Activated CD8-positive, alpha-beta memory T cell treated with anti-CD3 and anti-CD28 coated beads, Interleukin-2, amount 10 ng/mL, durations not matched to agents 7 days and 5 days (primary cell): ENCODE results near the gene ZNF385B. TPM values are rescaled to one million over a fixed set of nuclear protein-coding genes. Genes with fewer than 3 reads are reported as not detected.

Source experiments
- ATAC-seq: fragments of 150-1000 bp; cut with Tn5 transposase; one replicate; pipeline ENCODE4 v1.10.0; 2021; ENCODE audit warnings: moderate library complexity
- CTCF ChIA-PET: fragments of 350-600 bp; sonication (Branson Sonifier 250); formaldehyde crosslinking; loops from one replicate; lab custom pipeline; 2021; ENCODE audit warnings: antibody characterized with exemption; lab: Charles Lee
- DNase-seq: peaks from one replicate; pipeline ENCODE4 v3.0.0-alpha.2; 2020
- H3K27ac Mint-ChIP-seq: one replicate; pipeline ENCODE4 v1.8.0; 2021; ENCODE audit warnings: mild to moderate bottlenecking, mixed read lengths
- H3K27me3 Mint-ChIP-seq: one replicate; pipeline ENCODE4 v1.8.0; 2021; ENCODE audit warnings: mixed read lengths
- H3K36me3 Mint-ChIP-seq: one replicate; pipeline ENCODE4 v1.8.0; 2021; ENCODE audit warnings: mild to moderate bottlenecking, mixed read lengths
- H3K4me1 Mint-ChIP-seq: one replicate; pipeline ENCODE4 v1.8.0; 2021; ENCODE audit warnings: mixed read lengths
- H3K4me3 Mint-ChIP-seq: one replicate; pipeline ENCODE4 v1.8.0; 2021; ENCODE audit warnings: mild to moderate bottlenecking, moderate library complexity, mixed read lengths
- H3K9me3 Mint-ChIP-seq: one replicate; pipeline ENCODE4 v1.8.0; 2022; ENCODE audit warnings: low read depth, mixed read lengths
- total RNA-seq, 2 experiments: library from RNA; stranded (reverse); gene quantifications; one replicate each; pipeline ENCODE4 v1.2.3, GENCODE V29; 2021

The ZNF385B gene
- total RNA-seq, 2 experiments from 2014 or later = not detected

- CTCF ChIA-PET = no interaction called here
- ATAC-seq (no peak), DNase-seq (no peak)
- H3K27ac Mint-ChIP-seq = no peak overlapping the region
- no peaks in the 10 kb centered on the region for H3K4me1 Mint-ChIP-seq
- no peaks in the 10 kb centered on the region for H3K9me3 Mint-ChIP-seq
- H3K36me3 Mint-ChIP-seq = no peaks in the 10 kb centered on the region
- H3K27me3 Mint-ChIP-seq = no peaks in the 10 kb centered on the region
- H3K4me3 Mint-ChIP-seq = no peak overlapping the region
These were observed 266.1 kb downstream of the ZNF385B start for GRCh38 chr2:179595284-179595683.

- H3K27me3 Mint-ChIP-seq = no peaks in the 10 kb centered on the region
- no peak overlapping the region for H3K4me3 Mint-ChIP-seq
- H3K27ac Mint-ChIP-seq = no peak overlapping the region
- DNase-seq (no peak), ATAC-seq (no peak)
- CTCF ChIA-PET = no interaction called here
- H3K36me3 Mint-ChIP-seq = no peaks in the 10 kb centered on the region
- H3K4me1 Mint-ChIP-seq = no peaks in the 10 kb centered on the region
- H3K9me3 Mint-ChIP-seq = no peaks in the 10 kb centered on the region
These were observed 266.9 kb downstream of the ZNF385B start for GRCh38 chr2:179594268-179595112.

- H3K27me3 Mint-ChIP-seq = no peaks in the 10 kb centered on the region
- CTCF ChIA-PET = no interaction called here
- ATAC-seq = no peak
- no peaks in the 10 kb centered on the region for H3K36me3 Mint-ChIP-seq
- no peak overlapping the region for H3K27ac Mint-ChIP-seq
- H3K9me3 Mint-ChIP-seq = no peaks in the 10 kb centered on the region
- H3K4me1 Mint-ChIP-seq = no peaks in the 10 kb centered on the region
- H3K4me3 Mint-ChIP-seq = no peak overlapping the region
- no peak for DNase-seq
These were observed 268.1 kb downstream of the ZNF385B start for GRCh38 chr2:179593323-179593722.

GRCh38 chr2:179592167-179592936 is 269.1 kb downstream of the ZNF385B start:
- H3K4me3 Mint-ChIP-seq = no peak overlapping the region
- H3K27me3 Mint-ChIP-seq = no peaks in the 10 kb centered on the region
- no peak overlapping the region for H3K27ac Mint-ChIP-seq
- CTCF ChIA-PET = no interaction called here
- ATAC-seq (no peak), DNase-seq (no peak)
- no peaks in the 10 kb centered on the region for H3K9me3 Mint-ChIP-seq
- H3K36me3 Mint-ChIP-seq = no peaks in the 10 kb centered on the region
- no peaks in the 10 kb centered on the region for H3K4me1 Mint-ChIP-seq

- no peaks in the 10 kb centered on the region for H3K36me3 Mint-ChIP-seq
- H3K27me3 Mint-ChIP-seq = no peaks in the 10 kb centered on the region
- no peak overlapping the region for H3K4me3 Mint-ChIP-seq
- DNase-seq = no peak
- no peak overlapping the region for H3K27ac Mint-ChIP-seq
- CTCF ChIA-PET = no interaction called here
- H3K4me1 Mint-ChIP-seq = no peaks in the 10 kb centered on the region
- ATAC-seq = no peak
- H3K9me3 Mint-ChIP-seq = no peaks in the 10 kb centered on the region
These were observed 269.7 kb downstream of the ZNF385B start for GRCh38 chr2:179591690-179592089.

- no peak overlapping the region for H3K4me3 Mint-ChIP-seq
- H3K9me3 Mint-ChIP-seq = no peaks in the 10 kb centered on the region
- no peaks in the 10 kb centered on the region for H3K36me3 Mint-ChIP-seq
- no peak overlapping the region for H3K27ac Mint-ChIP-seq
- ATAC-seq (no peak), DNase-seq (no peak)
- CTCF ChIA-PET = no interaction called here
- no peaks in the 10 kb centered on the region for H3K27me3 Mint-ChIP-seq
- no peaks in the 10 kb centered on the region for H3K4me1 Mint-ChIP-seq
These were observed 272.8 kb downstream of the ZNF385B start for GRCh38 chr2:179588486-179589145.

GRCh38 chr2:179584760-179585159 is 276.7 kb downstream of the ZNF385B start:
- Mint-ChIP-seq H3K27me3 (no peaks in the 10 kb centered on the region), H3K9me3 (peaks cover 2% of the 10 kb centered on the region), H3K4me3 (no peak overlapping the region), H3K36me3 (no peaks in the 10 kb centered on the region), H3K27ac (no peak overlapping the region), H3K4me1 (no peaks in the 10 kb centered on the region)
- CTCF ChIA-PET = no interaction called here
- no peak for ATAC-seq
- DNase-seq = no peak

GRCh38 chr2:179581605-179582004 is 279.8 kb downstream of the ZNF385B start:
- no peaks in the 10 kb centered on the region for H3K4me1 Mint-ChIP-seq
- H3K9me3 Mint-ChIP-seq = peaks cover 2% of the 10 kb centered on the region
- ATAC-seq = no peak
- no peaks in the 10 kb centered on the region for H3K36me3 Mint-ChIP-seq
- DNase-seq = no peak
- no peak overlapping the region for H3K4me3 Mint-ChIP-seq
- no peak overlapping the region for H3K27ac Mint-ChIP-seq
- CTCF ChIA-PET = no interaction called here
- no peaks in the 10 kb centered on the region for H3K27me3 Mint-ChIP-seq

- Mint-ChIP-seq H3K27ac (no peak overlapping the region), H3K36me3 (no peaks in the 10 kb centered on the region)
- CTCF ChIA-PET = no interaction called here
These were observed 280.9 kb downstream of the ZNF385B start for GRCh38 chr2:179580378-179581146.

GRCh38 chr2:179579800-179580199 is 281.6 kb downstream of the ZNF385B start:
- H3K27me3 Mint-ChIP-seq = no peaks in the 10 kb centered on the region
- H3K27ac Mint-ChIP-seq = no peak overlapping the region
- no peak for ATAC-seq
- peaks cover 2% of the 10 kb centered on the region for H3K9me3 Mint-ChIP-seq
- no peak overlapping the region for H3K4me3 Mint-ChIP-seq
- no peaks in the 10 kb centered on the region for H3K4me1 Mint-ChIP-seq
- no peak for DNase-seq
- CTCF ChIA-PET = no interaction called here
- H3K36me3 Mint-ChIP-seq = no peaks in the 10 kb centered on the region

More at GRCh38 chr2:179580378-179581146, 280.9 kb downstream of the ZNF385B start:
- peaks cover 2% of the 10 kb centered on the region for H3K9me3 Mint-ChIP-seq
- H3K27me3 Mint-ChIP-seq = no peaks in the 10 kb centered on the region
- H3K4me3 Mint-ChIP-seq = no peak overlapping the region
- H3K4me1 Mint-ChIP-seq = no peaks in the 10 kb centered on the region
- no peak for DNase-seq
- ATAC-seq = no peak

- Mint-ChIP-seq H3K4me3 (no peak overlapping the region), H3K27ac (no peak overlapping the region), H3K4me1 (no peaks in the 10 kb centered on the region), H3K36me3 (no peaks in the 10 kb centered on the region), H3K9me3 (peaks cover 2% of the 10 kb centered on the region), H3K27me3 (no peaks in the 10 kb centered on the region)
- no peak for DNase-seq
- ATAC-seq = no peak
- CTCF ChIA-PET = no interaction called here
These were observed 283.1 kb downstream of the ZNF385B start for GRCh38 chr2:179578171-179578916.

- no peak overlapping the region for H3K27ac Mint-ChIP-seq
- DNase-seq = no peak
- no peaks in the 10 kb centered on the region for H3K9me3 Mint-ChIP-seq
- no peak for ATAC-seq
- CTCF ChIA-PET = no interaction called here
- H3K36me3 Mint-ChIP-seq = no peaks in the 10 kb centered on the region
- H3K4me3 Mint-ChIP-seq = no peak overlapping the region
- H3K27me3 Mint-ChIP-seq = no peaks in the 10 kb centered on the region
- H3K4me1 Mint-ChIP-seq = no peaks in the 10 kb centered on the region
These were observed 287.3 kb downstream of the ZNF385B start for GRCh38 chr2:179574061-179574519.
